HEK293 (cell line): Measurements from ENCODE around the gene PSMB11.

Experiments used
- HOXA7 ChIP-seq: sonication (generic); formaldehyde crosslinking; IDR thresholded peaks from 2 replicates; pipeline ENCODE4 v1.8.1; 2022; ENCODE audit warnings: missing genetic modification reagents, borderline replicate concordance
- HOXC10 ChIP-seq: sonication (generic); formaldehyde crosslinking; IDR thresholded peaks from 2 replicates; pipeline ENCODE4 v1.8.1; 2023; ENCODE audit warnings: mild to moderate bottlenecking, missing genetic modification reagents
- HOXD13 ChIP-seq: sonication (generic); formaldehyde crosslinking; IDR thresholded peaks from 2 replicates; pipeline ENCODE4 v1.8.0; 2022; ENCODE audit warnings: missing genetic modification reagents, borderline replicate concordance
- KLF17 ChIP-seq: fragments of 450-650 bp; formaldehyde crosslinking; IDR thresholded peaks from 2 replicates; pipeline ENCODE4 v1.5.1; 2016; ENCODE audit warnings: missing biosample characterization, missing genetic modification characterization
- KLF7 ChIP-seq: fragments of 450-650 bp; formaldehyde crosslinking; IDR thresholded peaks from 2 replicates; pipeline ENCODE4 v1.5.1; 2016; ENCODE audit warnings: missing biosample characterization, missing genetic modification characterization, borderline replicate concordance
- SP2 ChIP-seq: fragments of 450-650 bp; formaldehyde crosslinking; IDR thresholded peaks from 2 replicates; pipeline ENCODE4 v1.5.1; 2016; ENCODE audit warnings: missing biosample characterization, missing genetic modification characterization
- ZBTB17 ChIP-seq: fragments of 450-650 bp; formaldehyde crosslinking; IDR thresholded peaks from 2 replicates; pipeline ENCODE4 v1.5.1; 2016; ENCODE audit warnings: missing biosample characterization, missing genetic modification characterization
- ZFP41 ChIP-seq: fragments of 450-650 bp; formaldehyde crosslinking; IDR thresholded peaks from 2 replicates; pipeline ENCODE4 v1.5.1; 2016; ENCODE audit warnings: missing biosample characterization, missing genetic modification characterization, borderline replicate concordance
- ZNF133 ChIP-seq: fragments of 450-650 bp; formaldehyde crosslinking; IDR thresholded peaks from 2 replicates; pipeline ENCODE4 v1.5.1; 2016; ENCODE audit warnings: missing biosample characterization, missing genetic modification characterization
- ZNF174 ChIP-seq: fragments of 450-650 bp; formaldehyde crosslinking; IDR thresholded peaks from 2 replicates; pipeline ENCODE4 v1.5.0; 2017; ENCODE audit warnings: missing biosample characterization, mild to moderate bottlenecking, missing genetic modification characterization
- ZNF19 ChIP-seq: fragments of 450-650 bp; formaldehyde crosslinking; IDR thresholded peaks from 2 replicates; pipeline ENCODE4; 2016; ENCODE audit warnings: missing biosample characterization, missing genetic modification characterization, low read depth
- ZNF292 ChIP-seq: fragments of 450-650 bp; formaldehyde crosslinking; IDR thresholded peaks from 2 replicates; pipeline ENCODE4 v1.5.1; 2016; ENCODE audit warnings: low read depth, missing biosample characterization, missing genetic modification characterization, borderline replicate concordance
- ZNF354C ChIP-seq: fragments of 450-650 bp; formaldehyde crosslinking; IDR thresholded peaks from 2 replicates; pipeline ENCODE4 v1.5.1; 2016; ENCODE audit warnings: missing biosample characterization, missing genetic modification characterization, low read depth, borderline replicate concordance
- ZNF391 ChIP-seq: fragments of 450-650 bp; formaldehyde crosslinking; IDR thresholded peaks from 2 replicates; pipeline ENCODE4 v1.5.1; 2016; ENCODE audit warnings: low read depth, missing biosample characterization, missing genetic modification characterization, borderline replicate concordance
- ZNF416 ChIP-seq: fragments of 450-650 bp; formaldehyde crosslinking; IDR thresholded peaks from 2 replicates; pipeline ENCODE4 v1.5.1; 2016; ENCODE audit warnings: missing biosample characterization, missing genetic modification characterization
- ZNF433 ChIP-seq: fragments of 450-650 bp; formaldehyde crosslinking; IDR thresholded peaks from 2 replicates; pipeline ENCODE4 v1.5.1; 2016; ENCODE audit warnings: missing biosample characterization, missing genetic modification characterization, low read depth
- ZNF514 ChIP-seq: fragments of 450-650 bp; formaldehyde crosslinking; IDR thresholded peaks from 2 replicates; pipeline ENCODE4 v1.5.1; 2016; ENCODE audit warnings: missing biosample characterization, missing genetic modification characterization
- ZNF521 ChIP-seq: fragments of 450-650 bp; formaldehyde crosslinking; IDR thresholded peaks from 2 replicates; pipeline ENCODE4 v1.5.1; 2017; ENCODE audit warnings: missing biosample characterization, mild to moderate bottlenecking, missing genetic modification characterization
- ZNF549 ChIP-seq: fragments of 450-650 bp; IDR thresholded peaks from 2 replicates; pipeline ENCODE4 v1.5.1; 2018; ENCODE audit warnings: missing biosample characterization, missing genetic modification characterization, mild to moderate bottlenecking, inconsistent platforms, moderate library complexity
- ZNF596 ChIP-seq: fragments of 450-650 bp; IDR thresholded peaks from 2 replicates; pipeline ENCODE4 v1.5.0; 2018; ENCODE audit warnings: missing biosample characterization, mild to moderate bottlenecking, missing genetic modification characterization, moderate library complexity
- ZNF654 ChIP-seq: fragments of 450-650 bp; formaldehyde crosslinking; IDR thresholded peaks from 2 replicates; pipeline ENCODE4 v1.5.1; 2016; ENCODE audit warnings: low read depth, missing biosample characterization, missing genetic modification characterization
- ZNF76 ChIP-seq: fragments of 450-650 bp; formaldehyde crosslinking; IDR thresholded peaks from 2 replicates; pipeline ENCODE4; 2016; ENCODE audit warnings: low read depth, missing biosample characterization, missing genetic modification characterization, borderline replicate concordance
- ZNF830 ChIP-seq: fragments of 450-650 bp; IDR thresholded peaks from 2 replicates; pipeline ENCODE4 v1.5.0; 2018; ENCODE audit warnings: missing biosample characterization, missing genetic modification characterization, low read depth, mild to moderate bottlenecking, moderate library complexity
- TF ChIP-seq, protein P1 (sequence below): fragments of 450-650 bp; formaldehyde crosslinking; IDR thresholded peaks from 2 replicates; pipeline ENCODE4 v1.5.1; 2016; ENCODE audit warnings: missing biosample characterization, missing genetic modification characterization
- TF ChIP-seq, protein P2 (sequence below): fragments of 450-650 bp; formaldehyde crosslinking; IDR thresholded peaks from 2 replicates; pipeline ENCODE4 v1.5.1; 2016; ENCODE audit warnings: missing biosample characterization, missing genetic modification characterization
- TF ChIP-seq, protein P3 (sequence below): fragments of 450-650 bp; formaldehyde crosslinking; IDR thresholded peaks from 2 replicates; pipeline ENCODE4 v1.5.1; 2017; ENCODE audit warnings: missing biosample characterization, missing genetic modification characterization
- TF ChIP-seq, protein P4 (sequence below): fragments of 450-650 bp; formaldehyde crosslinking; IDR thresholded peaks from 2 replicates; pipeline ENCODE4 v1.5.1; 2016; ENCODE audit warnings: missing biosample characterization, missing genetic modification characterization
- TF ChIP-seq, protein P5 (sequence below): fragments of 450-650 bp; formaldehyde crosslinking; IDR thresholded peaks from 2 replicates; pipeline ENCODE4 v1.5.1; 2016; ENCODE audit warnings: missing biosample characterization, missing genetic modification characterization, borderline replicate concordance

PSMB11 gene

GRCh38 chr14:23006544-23007419 is 35.2 kb upstream of the PSMB11 start (continued):
- TF ChIP-seq ZNF433 (tag by site-specific recombination) (no peak), ZNF174 (tag by site-specific recombination) (no peak), KLF7 (no peak; the same call in 1 of the 2 replicates), HOXD13 (no peak), ZNF654 (no peak), ZNF830 (tag by site-specific recombination) (no peak), HOXC10 (CRISPR knock-in tag) (no peak), ZNF416 (tag by site-specific recombination) (no peak), ZNF596 (tag by site-specific recombination) (no peak), KLF17 (no peak; the same call in 1 of the 2 replicates), ZNF19 (tag by site-specific recombination) (no peak), HOXA7 (CRISPR knock-in tag) (no peak), ZBTB17 (tag by site-specific recombination) (peak; percentile 97), ZNF391 (tag by site-specific recombination) (0 out of 2 replicates have a peak, but pooled peaks have one; percentile 62), ZFP41 (tag by site-specific recombination) (no peak), ZNF514 (no peak), ZNF292 (tag by site-specific recombination) (no peak), ZNF521 (tag by site-specific recombination) (no peak), ZNF549 (tag by site-specific recombination) (no peak), ZNF76 (tag by site-specific recombination) (peak; percentile 75), ZNF133 (no peak), SP2 (tag by site-specific recombination) (peak; percentile 97), ZNF354C (tag by site-specific recombination) (no peak)
- TF ChIP-seq, protein P1, sequence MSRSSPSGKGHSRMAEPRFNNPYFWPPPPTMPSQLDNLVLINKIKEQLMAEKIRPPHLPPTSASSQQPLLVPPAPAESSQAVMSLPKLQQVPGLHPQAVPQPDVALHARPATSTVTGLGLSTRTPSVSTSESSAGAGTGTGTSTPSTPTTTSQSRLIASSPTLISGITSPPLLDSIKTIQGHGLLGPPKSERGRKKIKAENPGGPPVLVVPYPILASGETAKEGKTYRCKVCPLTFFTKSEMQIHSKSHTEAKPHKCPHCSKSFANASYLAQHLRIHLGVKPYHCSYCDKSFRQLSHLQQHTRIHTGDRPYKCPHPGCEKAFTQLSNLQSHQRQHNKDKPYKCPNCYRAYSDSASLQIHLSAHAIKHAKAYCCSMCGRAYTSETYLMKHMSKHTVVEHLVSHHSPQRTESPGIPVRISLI, result no peak
- TF ChIP-seq, protein P2, sequence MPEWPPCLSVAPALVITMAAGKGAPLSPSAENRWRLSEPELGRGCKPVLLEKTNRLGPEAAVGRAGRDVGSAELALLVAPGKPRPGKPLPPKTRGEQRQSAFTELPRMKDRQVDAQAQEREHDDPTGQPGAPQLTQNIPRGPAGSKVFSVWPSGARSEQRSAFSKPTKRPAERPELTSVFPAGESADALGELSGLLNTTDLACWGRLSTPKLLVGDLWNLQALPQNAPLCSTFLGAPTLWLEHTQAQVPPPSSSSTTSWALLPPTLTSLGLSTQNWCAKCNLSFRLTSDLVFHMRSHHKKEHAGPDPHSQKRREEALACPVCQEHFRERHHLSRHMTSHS, result no peak
- TF ChIP-seq, protein P3, sequence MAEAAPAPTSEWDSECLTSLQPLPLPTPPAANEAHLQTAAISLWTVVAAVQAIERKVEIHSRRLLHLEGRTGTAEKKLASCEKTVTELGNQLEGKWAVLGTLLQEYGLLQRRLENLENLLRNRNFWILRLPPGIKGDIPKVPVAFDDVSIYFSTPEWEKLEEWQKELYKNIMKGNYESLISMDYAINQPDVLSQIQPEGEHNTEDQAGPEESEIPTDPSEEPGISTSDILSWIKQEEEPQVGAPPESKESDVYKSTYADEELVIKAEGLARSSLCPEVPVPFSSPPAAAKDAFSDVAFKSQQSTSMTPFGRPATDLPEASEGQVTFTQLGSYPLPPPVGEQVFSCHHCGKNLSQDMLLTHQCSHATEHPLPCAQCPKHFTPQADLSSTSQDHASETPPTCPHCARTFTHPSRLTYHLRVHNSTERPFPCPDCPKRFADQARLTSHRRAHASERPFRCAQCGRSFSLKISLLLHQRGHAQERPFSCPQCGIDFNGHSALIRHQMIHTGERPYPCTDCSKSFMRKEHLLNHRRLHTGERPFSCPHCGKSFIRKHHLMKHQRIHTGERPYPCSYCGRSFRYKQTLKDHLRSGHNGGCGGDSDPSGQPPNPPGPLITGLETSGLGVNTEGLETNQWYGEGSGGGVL, result no peak
- TF ChIP-seq, protein P4, sequence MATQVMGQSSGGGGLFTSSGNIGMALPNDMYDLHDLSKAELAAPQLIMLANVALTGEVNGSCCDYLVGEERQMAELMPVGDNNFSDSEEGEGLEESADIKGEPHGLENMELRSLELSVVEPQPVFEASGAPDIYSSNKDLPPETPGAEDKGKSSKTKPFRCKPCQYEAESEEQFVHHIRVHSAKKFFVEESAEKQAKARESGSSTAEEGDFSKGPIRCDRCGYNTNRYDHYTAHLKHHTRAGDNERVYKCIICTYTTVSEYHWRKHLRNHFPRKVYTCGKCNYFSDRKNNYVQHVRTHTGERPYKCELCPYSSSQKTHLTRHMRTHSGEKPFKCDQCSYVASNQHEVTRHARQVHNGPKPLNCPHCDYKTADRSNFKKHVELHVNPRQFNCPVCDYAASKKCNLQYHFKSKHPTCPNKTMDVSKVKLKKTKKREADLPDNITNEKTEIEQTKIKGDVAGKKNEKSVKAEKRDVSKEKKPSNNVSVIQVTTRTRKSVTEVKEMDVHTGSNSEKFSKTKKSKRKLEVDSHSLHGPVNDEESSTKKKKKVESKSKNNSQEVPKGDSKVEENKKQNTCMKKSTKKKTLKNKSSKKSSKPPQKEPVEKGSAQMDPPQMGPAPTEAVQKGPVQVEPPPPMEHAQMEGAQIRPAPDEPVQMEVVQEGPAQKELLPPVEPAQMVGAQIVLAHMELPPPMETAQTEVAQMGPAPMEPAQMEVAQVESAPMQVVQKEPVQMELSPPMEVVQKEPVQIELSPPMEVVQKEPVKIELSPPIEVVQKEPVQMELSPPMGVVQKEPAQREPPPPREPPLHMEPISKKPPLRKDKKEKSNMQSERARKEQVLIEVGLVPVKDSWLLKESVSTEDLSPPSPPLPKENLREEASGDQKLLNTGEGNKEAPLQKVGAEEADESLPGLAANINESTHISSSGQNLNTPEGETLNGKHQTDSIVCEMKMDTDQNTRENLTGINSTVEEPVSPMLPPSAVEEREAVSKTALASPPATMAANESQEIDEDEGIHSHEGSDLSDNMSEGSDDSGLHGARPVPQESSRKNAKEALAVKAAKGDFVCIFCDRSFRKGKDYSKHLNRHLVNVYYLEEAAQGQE (tag by site-specific recombination), result peak; percentile 34; the same call in 1 of the 2 replicates
- TF ChIP-seq, protein P5, sequence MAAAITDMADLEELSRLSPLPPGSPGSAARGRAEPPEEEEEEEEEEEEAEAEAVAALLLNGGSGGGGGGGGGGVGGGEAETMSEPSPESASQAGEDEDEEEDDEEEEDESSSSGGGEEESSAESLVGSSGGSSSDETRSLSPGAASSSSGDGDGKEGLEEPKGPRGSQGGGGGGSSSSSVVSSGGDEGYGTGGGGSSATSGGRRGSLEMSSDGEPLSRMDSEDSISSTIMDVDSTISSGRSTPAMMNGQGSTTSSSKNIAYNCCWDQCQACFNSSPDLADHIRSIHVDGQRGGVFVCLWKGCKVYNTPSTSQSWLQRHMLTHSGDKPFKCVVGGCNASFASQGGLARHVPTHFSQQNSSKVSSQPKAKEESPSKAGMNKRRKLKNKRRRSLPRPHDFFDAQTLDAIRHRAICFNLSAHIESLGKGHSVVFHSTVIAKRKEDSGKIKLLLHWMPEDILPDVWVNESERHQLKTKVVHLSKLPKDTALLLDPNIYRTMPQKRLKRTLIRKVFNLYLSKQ (tag by site-specific recombination), result no peak
